GM19099 (cell line): ENCODE data around the gene PAF1.

Source experiments
- POLR2A ChIP-seq: IDR thresholded peaks from 3 replicates; pipeline ENCODE4 v1.6.1; 2011; ENCODE audit warnings: low read depth; ENCODE audit not compliant: insufficient read length; ENCODE audit errors: extremely low read depth

Gene PAF1

GRCh38 chr19:39365531-39365930 lies 25.4 kb downstream of the PAF1 start:
- TF ChIP-seq POLR2A, result no peak

GRCh38 chr19:39363901-39364457 lies 26.9 kb downstream of the PAF1 start:
- no peak for TF ChIP-seq POLR2A

- no peak for TF ChIP-seq POLR2A
These were observed 27.9 kb downstream of the PAF1 start for GRCh38 chr19:39362682-39363657.

GRCh38 chr19:39360599-39360998 lies 30.3 kb downstream of the PAF1 start:
- no peak for TF ChIP-seq POLR2A

GRCh38 chr19:39359026-39359425 lies 31.9 kb downstream of the PAF1 start:
- no peak for TF ChIP-seq POLR2A

- no peak for TF ChIP-seq POLR2A
These were observed 34.3 kb downstream of the PAF1 start for GRCh38 chr19:39356647-39357046.

- TF ChIP-seq POLR2A, result no peak
These were observed 34.8 kb downstream of the PAF1 start for GRCh38 chr19:39356073-39356472.

GRCh38 chr19:39355253-39355652 lies 35.7 kb downstream of the PAF1 start:
- TF ChIP-seq POLR2A, result no peak

- TF ChIP-seq POLR2A, result no peak
These were observed 38.3 kb downstream of the PAF1 start for GRCh38 chr19:39352381-39353255.

- no peak for TF ChIP-seq POLR2A
These were observed 39.3 kb downstream of the PAF1 start for GRCh38 chr19:39351537-39352064.

- no peak for TF ChIP-seq POLR2A
These were observed 40.8 kb downstream of the PAF1 start for GRCh38 chr19:39350156-39350555.

GRCh38 chr19:39349326-39349725 lies 41.6 kb downstream of the PAF1 start:
- TF ChIP-seq POLR2A, result no peak

GRCh38 chr19:39347332-39348164 lies 43.4 kb downstream of the PAF1 start:
- no peak for TF ChIP-seq POLR2A

GRCh38 chr19:39345956-39346355 lies 45.0 kb downstream of the PAF1 start:
- no peak for TF ChIP-seq POLR2A
